Esophagus (tissue), 2 donors: ENCODE measurements around the gene HSPA8. TPM values are rescaled to one million over a fixed set of nuclear protein-coding genes. Genes with fewer than 3 reads are reported as not detected.
"Not testable (repeated sequence)": the region's sequence is repeated elsewhere in the genome, so short reads cannot be mapped to it uniquely, and the experiment has no call there.

ENCODE experiments used
- H3K27ac ChIP-seq, 2 donors: one replicate each; pipeline ENCODE4 v1.5.1; 2013; ENCODE audit warnings: low read depth in 2 of 2, mild to moderate bottlenecking in 2 of 2, inconsistent platforms in 1 of 2, low read length in 1 of 2, moderate library complexity in 1 of 2
- H3K27me3 ChIP-seq, 2 donors: one replicate each; pipeline ENCODE4 v1.6.1; 2013; ENCODE audit warnings: low read length in 2 of 2, control low read depth in 1 of 2, mild to moderate bottlenecking in 1 of 2; ENCODE audit not compliant: insufficient read depth in 2 of 2, control insufficient read depth in 1 of 2
- H3K36me3 ChIP-seq, 2 donors: one replicate each; pipeline ENCODE4 v1.6.1; 2013; ENCODE audit warnings: low read length in 1 of 2; ENCODE audit not compliant: control insufficient read depth in 2 of 2, insufficient read depth in 2 of 2
- H3K4me1 ChIP-seq, 2 donors: one replicate each; pipeline ENCODE4 v1.6.1; 2013; ENCODE audit warnings: low read length in 1 of 2; ENCODE audit not compliant: control insufficient read depth in 2 of 2, insufficient read depth in 2 of 2
- H3K4me3 ChIP-seq, 2 donors: one replicate each; pipeline ENCODE4 v1.5.1; 2013; ENCODE audit warnings: low read length in 2 of 2, mild to moderate bottlenecking in 2 of 2, low read depth in 1 of 2, moderate library complexity in 1 of 2
- H3K9me3 ChIP-seq, 2 donors: one replicate each; pipeline ENCODE4 v1.6.1; 2013; ENCODE audit warnings: mild to moderate bottlenecking in 2 of 2, low read depth in 1 of 2, low read length in 1 of 2, moderate library complexity in 1 of 2; ENCODE audit not compliant: control insufficient read depth in 2 of 2, insufficient read depth in 1 of 2
- WGBS, 2 donors: extraction: QIAGEN DNeasy Blood & Tissue Kit; methylation state at CpG; one replicate each; pipeline ENCODE4 v1.1.7; 2013; 5-methylcytosine and 5-hydroxymethylcytosine counted together
- polyA plus RNA-seq, 2 donors: library from polyadenylated mRNA; stranded (reverse); fragments of 200-250 nt; gene quantifications; one replicate each; pipeline ENCODE4 v1.2.3, GENCODE V29; 2013
- donor health status: healthy with polysubstance abuse.
- donor health status: Bipolar disorder and iron deficiency.

The HSPA8 gene
- polyA plus RNA-seq, 2 donors: 64.9 to 504 TPM

- H3K27ac ChIP-seq: peak overlapping the region; percentile 98 to 100
- whole genome bisulfite sequencing, 2 donors: 0 to 1% methylated on average over 57 to 63 of the region's 63 CpGs
- peaks cover 9 to 23% of the 10 kb centered on the region in 2 donors for H3K36me3 ChIP-seq
- peaks cover 3 to 7% of the 10 kb centered on the region in 2 donors for H3K4me1 ChIP-seq
- no peaks in the 10 kb centered on the region for H3K27me3 ChIP-seq
- no peaks in the 10 kb centered on the region for H3K9me3 ChIP-seq
- peak overlapping the region; percentile 90 to 98 for H3K4me3 ChIP-seq
These were observed 389 bp upstream of the HSPA8 start for GRCh38 chr11:123062158-123062891.

- H3K27me3 ChIP-seq: no peaks in the 10 kb centered on the region
- no peaks in the 10 kb centered on the region for H3K9me3 ChIP-seq
- peak overlapping the region; percentile 47 to 98 for H3K4me3 ChIP-seq
- peak overlapping the region; percentile 16 to 55 for H3K27ac ChIP-seq
- H3K4me1 ChIP-seq: peaks cover 3 to 7% of the 10 kb centered on the region in 2 donors
- 4% methylated on average over 8 of the region's 8 CpGs for WGBS, 2 donors
- peaks cover 16 to 33% of the 10 kb centered on the region in 2 donors for H3K36me3 ChIP-seq
These were observed 1.5 kb downstream of the HSPA8 start for GRCh38 chr11:123060277-123061000.

- Histone ChIP-seq H3K36me3 (peaks cover 16 to 36% of the 10 kb centered on the region in 2 donors), H3K4me3 (peak overlapping the region in 1 of 2 donors; percentile 98), H3K27ac (peak overlapping the region in 1 of 2 donors; percentile 11)
- WGBS, 2 donors: 25 to 28% methylated on average over 18 of the region's 18 CpGs
- H3K9me3 ChIP-seq, H3K27me3 ChIP-seq, H3K4me1 ChIP-seq: not testable (repeated sequence)
These were observed 2.7 kb downstream of the HSPA8 start for GRCh38 chr11:123059041-123059920.

GRCh38 chr11:123057661-123058305 lies 4.2 kb downstream of the HSPA8 start:
- Histone ChIP-seq H3K27ac (peak overlapping the region in 1 of 2 donors; percentile 13), H3K27me3 (no peaks in the 10 kb centered on the region), H3K36me3 (peaks cover 22 to 39% of the 10 kb centered on the region in 2 donors), H3K4me3 (no peak overlapping the region), H3K9me3 (no peaks in the 10 kb centered on the region), H3K4me1 (peaks cover 3 to 7% of the 10 kb centered on the region in 2 donors)
- 58 to 62% methylated on average over 5 of the region's 5 CpGs for WGBS, 2 donors

GRCh38 chr11:123056835-123057491 lies 5.0 kb downstream of the HSPA8 start:
- Histone ChIP-seq H3K4me1 (peaks cover 3 to 7% of the 10 kb centered on the region in 2 donors), H3K4me3 (no peak overlapping the region), H3K27ac (no peak overlapping the region), H3K36me3 (peaks cover 22 to 39% of the 10 kb centered on the region in 2 donors), H3K9me3 (no peaks in the 10 kb centered on the region), H3K27me3 (no peaks in the 10 kb centered on the region)
- WGBS, 2 donors: 35 to 38% methylated on average over 3 of the region's 3 CpGs

GRCh38 chr11:123055191-123055901 lies 6.6 kb downstream of the HSPA8 start:
- H3K27ac ChIP-seq: no peak overlapping the region
- WGBS, 2 donors: 52 to 55% methylated on average over 6 of the region's 6 CpGs

GRCh38 chr11:123054301-123055065 lies 7.5 kb downstream of the HSPA8 start:
- Histone ChIP-seq H3K36me3 (peaks cover 18 to 29% of the 10 kb centered on the region in 2 donors), H3K27ac (no peak overlapping the region), H3K27me3 (no peaks in the 10 kb centered on the region), H3K4me1 (peaks cover 3 to 4% of the 10 kb centered on the region in 2 donors), H3K9me3 (no peaks in the 10 kb centered on the region), H3K4me3 (no peak overlapping the region)
- WGBS, 2 donors: 17 to 21% methylated on average over 11 of the region's 11 CpGs

More at GRCh38 chr11:123055191-123055901, 6.6 kb downstream of the HSPA8 start:
- Histone ChIP-seq H3K9me3 (no peaks in the 10 kb centered on the region), H3K36me3 (peaks cover 21 to 36% of the 10 kb centered on the region in 2 donors), H3K4me1 (peaks cover 3 to 6% of the 10 kb centered on the region in 2 donors), H3K27me3 (no peaks in the 10 kb centered on the region), H3K4me3 (no peak overlapping the region)
